GM12864 (cell line): ENCODE measurements around the gene TMEM79.

ENCODE experiments used
- DNase-seq: peaks from one replicate; pipeline ENCODE4 v3.0.0-alpha.2; 2011; ENCODE audit warnings: low read depth
- H3K4me3 ChIP-seq: 2 replicates; pipeline ENCODE4 v1.5.1; 2011; ENCODE audit warnings: mild to moderate bottlenecking, low read depth, low read length, control low read depth
- CTCF ChIP-seq: IDR thresholded peaks from 2 replicates; pipeline ENCODE4 v1.5.1; 2011; ENCODE audit warnings: low read depth, mild to moderate bottlenecking, moderate library complexity, low read length, control low read depth, inconsistent platforms; ENCODE audit errors: missing control alignments

Gene TMEM79

GRCh38 chr1:156284757-156285156, 632 bp downstream of the TMEM79 start:
- DNase-seq: no peak
- H3K4me3 ChIP-seq: no peak overlapping the region
- TF ChIP-seq CTCF: no peak

GRCh38 chr1:156285437-156285836, 1.3 kb downstream of the TMEM79 start:
- no peak for TF ChIP-seq CTCF
- no peak for DNase-seq

GRCh38 chr1:156286061-156286460, 1.9 kb downstream of the TMEM79 start:
- no peak for DNase-seq
- no peak for TF ChIP-seq CTCF
- H3K4me3 ChIP-seq: no peak overlapping the region

More at GRCh38 chr1:156285437-156285836, 1.3 kb downstream of the TMEM79 start:
- H3K4me3 ChIP-seq: no peak overlapping the region

GRCh38 chr1:156289857-156290256, 5.7 kb downstream of the TMEM79 start:
- H3K4me3 ChIP-seq: no peak overlapping the region
- no peak for DNase-seq
- no peak for TF ChIP-seq CTCF

GRCh38 chr1:156291226-156292061, 7.3 kb downstream of the TMEM79 start:
- H3K4me3 ChIP-seq: no peak overlapping the region
- no peak for DNase-seq
- TF ChIP-seq CTCF: no peak

- DNase-seq: no peak
- no peak overlapping the region for H3K4me3 ChIP-seq
- no peak for TF ChIP-seq CTCF
Observed at GRCh38 chr1:156293098-156293434, 8.9 kb downstream of the TMEM79 start.

- H3K4me3 ChIP-seq: no peak overlapping the region
- no peak for TF ChIP-seq CTCF
- DNase-seq: no peak
Observed at GRCh38 chr1:156293895-156294294, 9.8 kb downstream of the TMEM79 start.
